GM19023 (cell line): Measurements from ENCODE around the gene ACOT9.
"Not testable (repeated sequence)": the region's sequence is repeated elsewhere in the genome, so short reads cannot be mapped to it uniquely, and the experiment has no call there.

Source experiments
- ATAC-seq: cut with Tn5 transposase; IDR thresholded peaks from one replicate; pipeline ENCODE4 v1.9.1; 2021; ENCODE audit warnings: mild to moderate bottlenecking, moderate library complexity; ENCODE audit not compliant: unreplicated experiment

Gene ACOT9

GRCh38 chrX:23699636-23700194, 43.4 kb downstream of the ACOT9 start:
- ATAC-seq, result no peak

GRCh38 chrX:23694606-23695005, 48.5 kb downstream of the ACOT9 start:
- peak; percentile 57 for ATAC-seq

- no peak for ATAC-seq
These were observed 50.9 kb downstream of the ACOT9 start for GRCh38 chrX:23692166-23692565.

GRCh38 chrX:23676486-23676885, 66.6 kb downstream of the ACOT9 start:
- ATAC-seq, result not testable (repeated sequence)

GRCh38 chrX:23673108-23673507, 70.0 kb downstream of the ACOT9 start:
- no peak for ATAC-seq

- ATAC-seq, result no peak
These were observed 72.5 kb downstream of the ACOT9 start for GRCh38 chrX:23670528-23670927.

GRCh38 chrX:23668335-23668734, 74.7 kb downstream of the ACOT9 start:
- ATAC-seq, result no peak

- peak; percentile 64 for ATAC-seq
These were observed 75.6 kb downstream of the ACOT9 start, which contains the start of gene PRDX4 for GRCh38 chrX:23667239-23668177. PRDX4 (plus strand) TSS chrX:23667493; CDS start chrX:23667571, 78 bp downstream.

- ATAC-seq, result no peak
These were observed 76.8 kb downstream of the ACOT9 start for GRCh38 chrX:23666282-23666681.

- ATAC-seq, result no peak
These were observed 78.6 kb downstream of the ACOT9 start for GRCh38 chrX:23664496-23664895.

GRCh38 chrX:23662853-23663252, 80.2 kb downstream of the ACOT9 start:
- no peak for ATAC-seq

GRCh38 chrX:23662187-23662586, 80.9 kb downstream of the ACOT9 start:
- no peak for ATAC-seq

GRCh38 chrX:23661671-23662070, 81.4 kb downstream of the ACOT9 start:
- no peak for ATAC-seq

GRCh38 chrX:23660766-23661132, 82.3 kb downstream of the ACOT9 start:
- no peak for ATAC-seq

- ATAC-seq, result not testable (repeated sequence)
These were observed 82.9 kb downstream of the ACOT9 start for GRCh38 chrX:23660083-23660765.

- no peak for ATAC-seq
These were observed 83.7 kb downstream of the ACOT9 start for GRCh38 chrX:23659339-23659738.

GRCh38 chrX:23656684-23657083, 86.4 kb downstream of the ACOT9 start:
- no peak for ATAC-seq

GRCh38 chrX:23656091-23656490, 87.0 kb downstream of the ACOT9 start:
- no peak for ATAC-seq
